Prostate gland (tissue), 2 donors: ENCODE measurements around the gene THBS2. TPM values are rescaled to one million over a fixed set of nuclear protein-coding genes. Genes with fewer than 3 reads are reported as not detected.

ENCODE experiments used
- DNase-seq: peaks from one replicate; pipeline ENCODE4 v3.0.0-alpha.2; 2019; ENCODE audit warnings: low spot score
- H3K27ac ChIP-seq, 2 donors: fragments of 200-600 bp; sonication (generic); 2 replicates each; pipeline ENCODE4 v1.5.1; 2017 to 2019
- H3K27me3 ChIP-seq: fragments of 200-600 bp; sonication (generic); replicated peaks from 2 replicates; pipeline ENCODE4 v1.5.1; 2019; ENCODE audit not compliant: insufficient read depth
- H3K36me3 ChIP-seq, 2 donors: fragments of 200-600 bp; sonication (generic); 1 replicate in 1 of 2; 2 replicates in 1 of 2; pipeline versions ENCODE4 v1.5.1 to v1.8.1; 2017 to 2019
- H3K4me1 ChIP-seq: fragments of 200-600 bp; sonication (generic); replicated peaks from 2 replicates; pipeline ENCODE4 v1.5.1; 2019
- H3K4me3 ChIP-seq, 2 donors: fragments of 200-600 bp; sonication (generic); 2 replicates each; pipeline ENCODE4 v1.5.1; 2017 to 2019
- H3K9me3 ChIP-seq: fragments of 200-600 bp; sonication (generic); 2 replicates; pipeline ENCODE4 v1.5.1; 2017
- POLR2A ChIP-seq: fragments of 450-650 bp; IDR thresholded peaks from one replicate; pipeline ENCODE4 v1.6.1; 2016; ENCODE audit warnings: antibody characterized with exemption, mild to moderate bottlenecking
- POLR2AphosphoS5 ChIP-seq: sonication (generic); formaldehyde crosslinking; IDR thresholded peaks from one replicate; pipeline ENCODE4 v1.6.1; 2017; ENCODE audit warnings: antibody characterized with exemption
- WGBS: methylation state at CpG from one replicate; pipeline ENCODE4 v1.1.5; 2018; 5-methylcytosine and 5-hydroxymethylcytosine counted together
- intact Hi-C: fragments of 100-400 bp; cut with DNase I; formaldehyde crosslinking; loops from one replicate; pipeline ENCODE4 v1.14.2; 2022
- total RNA-seq, 2 donors: library from RNA; depleted of rRNA; stranded (reverse); fragments of >200 nt; gene quantifications; one replicate each; pipeline ENCODE4 v1.1.0, GENCODE V29; 2016
- TF ChIP-seq, protein P1 (sequence below), 4 experiments: fragments of 200-600 bp in 2 of 4; fragments of 450-650 bp in 2 of 4; sonication (generic) in 2 of 4; IDR thresholded peaks; 1 replicate in 3 of 4; 2 replicates in 1 of 4; pipeline ENCODE4 v1.5.1; 2016 to 2019; ENCODE audit warnings: antibody characterized with exemption in 4 of 4, mild to moderate bottlenecking in 2 of 4, moderate library complexity in 2 of 4

THBS2 gene
- total RNA-seq, 2 donors from 2014 or later: 3.3 to 10.9 TPM

DNA sequence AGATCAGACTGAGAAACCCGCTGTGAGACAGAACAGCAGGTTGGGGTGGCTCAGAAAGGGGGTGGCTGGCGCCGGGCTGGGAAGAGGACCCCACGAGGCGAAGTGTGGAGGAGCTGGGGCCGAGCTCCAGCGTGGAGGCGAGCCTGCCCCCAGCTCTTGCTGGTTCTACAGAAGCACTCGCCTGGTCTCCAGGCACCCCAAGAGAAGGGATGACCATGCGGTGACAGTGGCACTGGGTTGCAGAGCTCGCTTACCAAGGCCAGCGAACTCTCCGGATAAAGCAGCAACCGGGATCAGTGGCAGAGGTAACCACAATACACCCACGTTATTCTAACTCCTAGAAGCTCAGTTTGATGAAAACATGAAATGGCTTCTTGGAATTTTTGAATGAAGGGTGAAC, 26.5 kb downstream of the THBS2 start:
- no peaks in the 10 kb centered on the region for H3K36me3 ChIP-seq
- no peak for DNase-seq
- no peak overlapping the region for H3K4me3 ChIP-seq
- WGBS: 93% methylated on average over 15 of the region's 15 CpGs
- intact Hi-C loops: no loop called here
- no peaks in the 10 kb centered on the region for H3K27me3 ChIP-seq
- H3K4me1 ChIP-seq: no peaks in the 10 kb centered on the region
- no peak overlapping the region for H3K27ac ChIP-seq
- TF ChIP-seq POLR2A: no peak
- TF ChIP-seq POLR2AphosphoS5: no peak
- TF ChIP-seq, protein P1, sequence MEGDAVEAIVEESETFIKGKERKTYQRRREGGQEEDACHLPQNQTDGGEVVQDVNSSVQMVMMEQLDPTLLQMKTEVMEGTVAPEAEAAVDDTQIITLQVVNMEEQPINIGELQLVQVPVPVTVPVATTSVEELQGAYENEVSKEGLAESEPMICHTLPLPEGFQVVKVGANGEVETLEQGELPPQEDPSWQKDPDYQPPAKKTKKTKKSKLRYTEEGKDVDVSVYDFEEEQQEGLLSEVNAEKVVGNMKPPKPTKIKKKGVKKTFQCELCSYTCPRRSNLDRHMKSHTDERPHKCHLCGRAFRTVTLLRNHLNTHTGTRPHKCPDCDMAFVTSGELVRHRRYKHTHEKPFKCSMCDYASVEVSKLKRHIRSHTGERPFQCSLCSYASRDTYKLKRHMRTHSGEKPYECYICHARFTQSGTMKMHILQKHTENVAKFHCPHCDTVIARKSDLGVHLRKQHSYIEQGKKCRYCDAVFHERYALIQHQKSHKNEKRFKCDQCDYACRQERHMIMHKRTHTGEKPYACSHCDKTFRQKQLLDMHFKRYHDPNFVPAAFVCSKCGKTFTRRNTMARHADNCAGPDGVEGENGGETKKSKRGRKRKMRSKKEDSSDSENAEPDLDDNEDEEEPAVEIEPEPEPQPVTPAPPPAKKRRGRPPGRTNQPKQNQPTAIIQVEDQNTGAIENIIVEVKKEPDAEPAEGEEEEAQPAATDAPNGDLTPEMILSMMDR (IDR thresholded peaks at IDR 0.05): no peak
- H3K9me3 ChIP-seq: no peaks in the 10 kb centered on the region

DNA sequence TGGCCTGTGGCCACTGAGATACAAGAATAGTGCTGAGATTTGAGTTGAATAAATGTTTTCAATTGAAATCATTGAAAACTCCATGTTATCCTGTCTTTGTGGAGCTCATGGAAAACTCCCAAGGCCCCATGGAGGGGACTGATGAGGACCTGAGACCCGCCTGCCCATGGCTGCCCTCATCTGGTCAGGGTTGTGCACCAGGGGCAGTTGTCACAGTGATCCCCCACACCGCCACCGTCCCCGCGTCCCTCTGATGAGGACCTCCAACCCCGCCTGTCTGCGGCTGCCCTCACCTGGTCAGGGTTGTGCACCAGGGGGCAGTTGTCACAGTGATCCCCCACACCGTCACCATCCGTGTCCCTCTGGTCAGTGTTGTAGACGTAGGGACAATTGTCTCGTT, 27.8 kb downstream of the THBS2 start:
- H3K27ac ChIP-seq: no peak overlapping the region
- TF ChIP-seq POLR2AphosphoS5 (no peak), POLR2A (no peak)
- TF ChIP-seq, protein P1 (IDR thresholded peaks at IDR 0.05): no peak
- 97% methylated on average over 11 of the region's 11 CpGs for WGBS
- intact Hi-C loops: no loop called here
- DNase-seq: no peak
- H3K4me1 ChIP-seq: no peaks in the 10 kb centered on the region
- no peaks in the 10 kb centered on the region for H3K27me3 ChIP-seq
- no peaks in the 10 kb centered on the region for H3K9me3 ChIP-seq
- no peak overlapping the region for H3K4me3 ChIP-seq
- H3K36me3 ChIP-seq: no peaks in the 10 kb centered on the region

DNA sequence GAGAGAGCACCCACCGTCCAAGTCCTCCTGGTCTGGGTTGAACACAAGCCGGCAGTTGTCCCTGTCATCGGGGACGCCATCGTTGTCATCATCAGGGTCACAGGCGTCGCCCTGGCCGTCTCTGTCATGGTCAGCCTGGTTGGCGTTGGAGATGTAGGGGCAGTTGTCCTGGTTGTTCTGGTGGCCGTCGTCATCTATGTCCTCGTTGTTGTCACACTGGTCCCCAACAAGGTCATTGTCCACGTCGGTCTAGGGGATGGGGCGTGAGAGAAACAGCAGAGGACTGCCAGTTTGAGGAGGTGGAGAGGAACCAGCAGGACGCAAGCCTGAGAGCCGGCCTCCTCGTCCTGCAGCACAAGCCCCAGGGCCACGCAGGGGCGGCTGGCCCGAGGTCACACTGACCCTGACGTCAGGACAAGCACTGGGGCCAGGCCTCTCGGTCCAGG, 28.5 kb downstream of the THBS2 start:
- TF ChIP-seq POLR2AphosphoS5: no peak
- no peaks in the 10 kb centered on the region for H3K36me3 ChIP-seq
- no peak overlapping the region for H3K4me3 ChIP-seq
- no peak for DNase-seq
- 95% methylated on average over 23 of the region's 23 CpGs for WGBS
- H3K27ac ChIP-seq: no peak overlapping the region
- H3K9me3 ChIP-seq: no peaks in the 10 kb centered on the region
- H3K4me1 ChIP-seq: no peaks in the 10 kb centered on the region
- no peaks in the 10 kb centered on the region for H3K27me3 ChIP-seq
- intact Hi-C loops: no loop called here

DNA sequence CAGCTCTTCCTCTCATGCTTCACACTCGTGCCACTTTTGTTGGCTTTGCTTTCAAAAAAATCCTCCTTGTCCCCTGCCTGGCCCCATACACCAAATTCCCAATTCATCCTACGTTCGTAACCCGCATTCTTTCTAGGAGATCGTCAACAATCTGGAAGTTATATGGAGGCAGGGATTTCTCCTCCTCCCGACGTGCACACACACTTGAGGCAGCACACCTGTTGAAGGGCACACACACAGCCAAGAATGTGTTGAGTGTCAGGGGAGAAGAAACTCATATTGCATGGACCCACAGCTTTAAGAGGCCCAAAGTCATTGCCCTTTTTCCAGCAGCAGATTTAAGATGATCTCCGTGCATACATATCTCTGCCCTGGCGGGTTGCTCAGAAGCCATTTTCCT, 28.9 kb downstream of the THBS2 start:
- no peak for DNase-seq
- Histone ChIP-seq H3K4me1 (no peaks in the 10 kb centered on the region), H3K36me3 (no peaks in the 10 kb centered on the region), H3K4me3 (no peak overlapping the region), H3K27ac (no peak overlapping the region), H3K27me3 (no peaks in the 10 kb centered on the region), H3K9me3 (no peaks in the 10 kb centered on the region)
- intact Hi-C loops: no loop called here
- TF ChIP-seq POLR2AphosphoS5 (no peak), POLR2A (no peak)
- TF ChIP-seq, protein P1 (IDR thresholded peaks at IDR 0.05): no peak
- WGBS: 80% methylated on average over 9 of the region's 9 CpGs

DNA sequence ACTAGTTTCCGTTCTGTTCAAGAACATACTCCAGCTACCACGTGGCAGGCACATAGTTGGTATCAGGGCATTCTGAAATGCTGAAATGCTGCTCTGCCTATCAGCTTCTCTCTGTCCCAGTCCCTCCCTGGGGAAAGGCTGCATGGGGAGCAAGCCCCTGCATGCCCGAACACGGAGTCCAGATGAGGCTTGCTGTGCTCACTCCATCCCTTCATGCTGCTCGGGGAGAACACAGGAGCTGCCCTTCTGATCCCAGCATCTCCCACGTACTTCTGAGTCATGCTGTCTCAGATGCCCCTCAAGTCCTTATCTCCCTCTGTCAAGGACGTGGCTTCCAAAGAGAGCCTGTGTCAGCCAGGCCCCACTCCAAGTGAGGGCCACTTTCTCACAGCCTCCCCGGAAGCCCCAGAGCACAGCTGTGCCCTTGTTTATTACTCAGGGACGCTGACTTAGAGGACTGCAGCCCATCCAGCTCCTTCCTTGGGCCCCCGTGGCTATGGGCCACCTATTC, 29.4 kb downstream of the THBS2 start:
- Histone ChIP-seq H3K27ac (no peak overlapping the region), H3K27me3 (no peaks in the 10 kb centered on the region), H3K4me3 (no peak overlapping the region), H3K4me1 (no peaks in the 10 kb centered on the region), H3K36me3 (no peaks in the 10 kb centered on the region), H3K9me3 (no peaks in the 10 kb centered on the region)
- WGBS: 28% methylated on average over 10 of the region's 10 CpGs
- TF ChIP-seq POLR2AphosphoS5 (no peak), POLR2A (no peak)
- TF ChIP-seq, protein P1 (IDR thresholded peaks at IDR 0.05): no peak
- intact Hi-C loops: no loop called here
- no peak for DNase-seq
